ENCODE results near the gene GCNT2.

The GCNT2 gene

GRCh38 chr6:10550764-10551163 is 29.6 kb downstream of the GCNT2 start:
- TF ChIP-seq TEAD4 (IDR thresholded peaks at IDR 0.05), result no peak
- TF ChIP-seq, protein P1, sequence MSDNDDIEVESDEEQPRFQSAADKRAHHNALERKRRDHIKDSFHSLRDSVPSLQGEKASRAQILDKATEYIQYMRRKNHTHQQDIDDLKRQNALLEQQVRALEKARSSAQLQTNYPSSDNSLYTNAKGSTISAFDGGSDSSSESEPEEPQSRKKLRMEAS (IDR thresholded peaks at IDR 0.05), result no peak
- no peak for TF ChIP-seq RAD21 (IDR thresholded peaks at IDR 0.05; ENCODE audit: low read depth)
- no peak for TF ChIP-seq FOXM1 (IDR thresholded peaks at IDR 0.05; ENCODE audit: borderline replicate concordance, low read depth)
- no peak for TF ChIP-seq TCF12 (IDR thresholded peaks at IDR 0.05; ENCODE audit: low read depth)
- TF ChIP-seq YY1 (IDR thresholded peaks at IDR 0.05; ENCODE audit: low read depth), result no peak

GRCh38 chr6:10552270-10552810 is 31.2 kb downstream of the GCNT2 start:
- TF ChIP-seq FOXM1 (IDR thresholded peaks at IDR 0.05; ENCODE audit: borderline replicate concordance, low read depth) (no peak), CEBPB (IDR thresholded peaks at IDR 0.05) (no peak), EP300 (IDR thresholded peaks at IDR 0.05; ENCODE audit: borderline replicate concordance) (no peak), YY1 (IDR thresholded peaks at IDR 0.05; ENCODE audit: low read depth) (no peak), EGR1 (IDR thresholded peaks at IDR 0.05) (no peak), TAF1 (IDR thresholded peaks at IDR 0.05; ENCODE audit: low read depth) (no peak), NFIC (IDR thresholded peaks at IDR 0.05) (no peak)

- no peak for TF ChIP-seq CREB1 (IDR thresholded peaks at IDR 0.05; ENCODE audit: low read depth)
- TF ChIP-seq, protein P2, sequence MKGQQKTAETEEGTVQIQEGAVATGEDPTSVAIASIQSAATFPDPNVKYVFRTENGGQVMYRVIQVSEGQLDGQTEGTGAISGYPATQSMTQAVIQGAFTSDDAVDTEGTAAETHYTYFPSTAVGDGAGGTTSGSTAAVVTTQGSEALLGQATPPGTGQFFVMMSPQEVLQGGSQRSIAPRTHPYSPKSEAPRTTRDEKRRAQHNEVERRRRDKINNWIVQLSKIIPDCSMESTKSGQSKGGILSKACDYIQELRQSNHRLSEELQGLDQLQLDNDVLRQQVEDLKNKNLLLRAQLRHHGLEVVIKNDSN (IDR thresholded peaks at IDR 0.05), result no peak
- TF ChIP-seq TEAD4 (IDR thresholded peaks at IDR 0.05), result no peak
- no peak for TF ChIP-seq TAF1 (IDR thresholded peaks at IDR 0.05; ENCODE audit: low read depth)
- TF ChIP-seq EP300 (IDR thresholded peaks at IDR 0.05; ENCODE audit: borderline replicate concordance), result no peak
- TF ChIP-seq REST (IDR thresholded peaks at IDR 0.05; ENCODE audit: low read depth), result no peak
- no peak for TF ChIP-seq TCF12 (IDR thresholded peaks at IDR 0.05; ENCODE audit: low read depth)
- TF ChIP-seq CEBPB (IDR thresholded peaks at IDR 0.05), result no peak
- TF ChIP-seq, protein P1 (IDR thresholded peaks at IDR 0.05), result no peak
- no peak for TF ChIP-seq NFIC (IDR thresholded peaks at IDR 0.05)
- TF ChIP-seq EGR1 (IDR thresholded peaks at IDR 0.05), result no peak
- no peak for TF ChIP-seq FOXM1 (IDR thresholded peaks at IDR 0.05; ENCODE audit: borderline replicate concordance, low read depth)
- TF ChIP-seq ZBTB7A (IDR thresholded peaks at IDR 0.05; ENCODE audit: low read depth), result no peak
- no peak for TF ChIP-seq YY1 (IDR thresholded peaks at IDR 0.05; ENCODE audit: low read depth)
- TF ChIP-seq RAD21 (IDR thresholded peaks at IDR 0.05; ENCODE audit: low read depth), result no peak
Observed at GRCh38 chr6:10553871-10554270, 32.7 kb downstream of the GCNT2 start.

- TF ChIP-seq NFIC (IDR thresholded peaks at IDR 0.05) (no peak), FOXM1 (IDR thresholded peaks at IDR 0.05; ENCODE audit: borderline replicate concordance, low read depth) (no peak), CREB1 (IDR thresholded peaks at IDR 0.05; ENCODE audit: low read depth) (no peak), TAF1 (IDR thresholded peaks at IDR 0.05; ENCODE audit: low read depth) (no peak), TCF12 (IDR thresholded peaks at IDR 0.05; ENCODE audit: low read depth) (no peak), RAD21 (IDR thresholded peaks at IDR 0.05; ENCODE audit: low read depth) (no peak), EP300 (IDR thresholded peaks at IDR 0.05; ENCODE audit: borderline replicate concordance) (no peak)
- TF ChIP-seq, protein P1 (IDR thresholded peaks at IDR 0.05), result no peak
Observed at GRCh38 chr6:10554826-10555225, 33.7 kb downstream of the GCNT2 start.

DNA sequence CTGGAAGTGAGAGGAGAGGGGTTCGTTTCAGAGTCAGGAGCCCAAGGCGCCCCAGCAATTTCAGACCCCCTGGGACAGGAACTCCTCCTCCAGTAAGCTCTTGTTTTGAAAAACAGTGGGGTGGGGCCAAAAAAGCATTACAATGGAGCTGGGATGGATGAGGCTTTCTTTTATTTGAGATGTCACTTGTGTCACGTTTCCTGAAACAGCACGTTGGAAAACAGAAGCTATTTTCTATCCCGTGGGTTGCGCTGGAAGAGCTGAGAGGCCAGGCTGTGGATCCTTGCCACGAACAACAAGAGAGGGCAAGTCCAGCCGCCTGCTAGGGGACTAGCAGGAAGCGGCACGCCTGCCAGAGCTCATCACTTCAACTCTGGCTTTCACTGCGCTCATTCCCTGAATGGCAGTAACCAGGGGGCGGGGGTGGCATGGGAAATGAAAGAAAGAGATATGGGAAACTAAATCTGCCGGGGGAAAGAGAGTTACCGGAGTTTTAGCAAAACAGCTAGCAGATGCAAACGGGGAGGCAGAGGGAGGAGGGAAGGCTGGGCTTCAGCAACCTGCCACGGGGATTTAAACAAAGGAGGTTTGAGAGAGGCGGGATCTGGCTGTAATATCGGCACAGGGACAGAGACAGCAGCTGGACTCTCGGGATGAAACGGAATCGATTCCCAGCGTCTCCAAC is 34.6 kb downstream of the GCNT2 start:
- TF ChIP-seq CREB1 (IDR thresholded peaks at IDR 0.05; ENCODE audit: low read depth) (no peak), YY1 (IDR thresholded peaks at IDR 0.05; ENCODE audit: low read depth) (no peak), FOXM1 (IDR thresholded peaks at IDR 0.05; ENCODE audit: borderline replicate concordance, low read depth) (no peak), ZBTB7A (IDR thresholded peaks at IDR 0.05; ENCODE audit: low read depth) (no peak), TEAD4 (IDR thresholded peaks at IDR 0.05) (no peak), CEBPB (IDR thresholded peaks at IDR 0.05) (no peak)
- TF ChIP-seq, protein P2 (IDR thresholded peaks at IDR 0.05), result no peak

DNA sequence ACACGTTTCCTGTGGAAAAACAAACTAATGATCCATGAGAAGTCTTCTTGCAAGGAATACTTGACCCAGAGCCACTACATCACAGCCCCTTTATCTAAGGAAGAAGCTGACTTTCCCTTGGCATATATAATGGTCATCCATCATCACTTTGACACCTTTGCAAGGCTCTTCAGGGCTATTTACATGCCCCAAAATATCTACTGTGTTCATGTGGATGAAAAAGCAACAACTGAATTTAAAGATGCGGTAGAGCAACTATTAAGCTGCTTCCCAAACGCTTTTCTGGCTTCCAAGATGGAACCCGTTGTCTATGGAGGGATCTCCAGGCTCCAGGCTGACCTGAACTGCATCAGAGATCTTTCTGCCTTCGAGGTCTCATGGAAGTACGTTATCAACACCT is 35.4 kb downstream of the GCNT2 start:
- TF ChIP-seq TCF12 (IDR thresholded peaks at IDR 0.05; ENCODE audit: low read depth) (no peak), EGR1 (IDR thresholded peaks at IDR 0.05) (no peak), ZBTB7A (IDR thresholded peaks at IDR 0.05; ENCODE audit: low read depth) (no peak), FOXM1 (IDR thresholded peaks at IDR 0.05; ENCODE audit: borderline replicate concordance, low read depth) (no peak), TEAD4 (IDR thresholded peaks at IDR 0.05) (no peak), CREB1 (IDR thresholded peaks at IDR 0.05; ENCODE audit: low read depth) (no peak), TAF1 (IDR thresholded peaks at IDR 0.05; ENCODE audit: low read depth) (no peak), YY1 (IDR thresholded peaks at IDR 0.05; ENCODE audit: low read depth) (no peak), EP300 (IDR thresholded peaks at IDR 0.05; ENCODE audit: borderline replicate concordance) (no peak), RAD21 (IDR thresholded peaks at IDR 0.05; ENCODE audit: low read depth) (no peak), NFIC (IDR thresholded peaks at IDR 0.05) (no peak), REST (IDR thresholded peaks at IDR 0.05; ENCODE audit: low read depth) (no peak), CEBPB (IDR thresholded peaks at IDR 0.05) (no peak)
- TF ChIP-seq, protein P2 (IDR thresholded peaks at IDR 0.05), result no peak
- TF ChIP-seq, protein P1 (IDR thresholded peaks at IDR 0.05), result no peak
